CD8-positive, alpha-beta memory T cell (primary cell): ENCODE data around the gene RNF123. TPM values are rescaled to one million over a fixed set of nuclear protein-coding genes. Genes with fewer than 3 reads are reported as not detected.

Experiments used
- CTCF ChIA-PET: fragments of 350-600 bp; sonication (Branson Sonifier 250); formaldehyde crosslinking; loops from one replicate; lab custom pipeline; 2021; ENCODE audit warnings: antibody characterized with exemption; lab: Charles Lee
- POLR2A ChIA-PET: fragments of 350-600 bp; sonication (Branson Sonifier 250); formaldehyde crosslinking; loops from one replicate; lab custom pipeline; 2021; ENCODE audit warnings: antibody characterized with exemption; lab: Charles Lee
- DNase-seq, 5 donors: peaks; one replicate each; pipeline versions ENCODE4 v3.0.0 to v3.0.0-alpha.2; 2020 to 2022; ENCODE audit warnings: mixed read lengths in 1 of 5
- H3K27ac ChIP-seq: one replicate; pipeline ENCODE4 v1.7.0; 2013; ENCODE audit warnings: low read depth, mild to moderate bottlenecking, low read length, moderate library complexity
- H3K27me3 ChIP-seq: 2 replicates; pipeline ENCODE4 v1.7.0; 2013; ENCODE audit warnings: low read length, mild to moderate bottlenecking; ENCODE audit not compliant: insufficient read depth, poor library complexity, severe bottlenecking
- H3K36me3 ChIP-seq: 2 replicates; pipeline ENCODE4 v1.7.0; 2013; ENCODE audit warnings: mild to moderate bottlenecking, low read length, moderate library complexity; ENCODE audit not compliant: insufficient read depth
- H3K4me1 ChIP-seq: 2 replicates; pipeline ENCODE4 v1.7.0; 2013; ENCODE audit warnings: mild to moderate bottlenecking, low read length, moderate library complexity; ENCODE audit not compliant: insufficient read depth
- H3K4me3 ChIP-seq: 2 replicates; pipeline ENCODE4 v1.7.0; 2013; ENCODE audit warnings: mild to moderate bottlenecking, low read length
- H3K9me3 ChIP-seq: 2 replicates; pipeline ENCODE4 v1.7.0; 2013; ENCODE audit warnings: mild to moderate bottlenecking, low read length
- H3K27ac Mint-ChIP-seq, 8 donors: one replicate each; pipeline ENCODE4 v1.8.0; 2020 to 2021; ENCODE audit warnings: mixed read lengths in 8 of 8, mild to moderate bottlenecking in 6 of 8, inconsistent platforms in 3 of 8, moderate library complexity in 3 of 8
- H3K27me3 Mint-ChIP-seq, 2 donors: one replicate each; pipeline ENCODE4 v1.8.0; 2020 to 2021; ENCODE audit warnings: mixed read lengths in 2 of 2, mild to moderate bottlenecking in 1 of 2, moderate library complexity in 1 of 2
- H3K36me3 Mint-ChIP-seq, 3 donors: one replicate each; pipeline ENCODE4 v1.8.0; 2020 to 2021; ENCODE audit warnings: mixed read lengths in 3 of 3, inconsistent platforms in 1 of 3, mild to moderate bottlenecking in 1 of 3
- H3K4me1 Mint-ChIP-seq, 3 donors: one replicate each; pipeline ENCODE4 v1.8.0; 2020 to 2021; ENCODE audit warnings: mixed read lengths in 3 of 3, inconsistent platforms in 1 of 3, mild to moderate bottlenecking in 1 of 3
- H3K4me3 Mint-ChIP-seq, 7 donors: one replicate each; pipeline ENCODE4 v1.8.0; 2020 to 2021; ENCODE audit warnings: mixed read lengths in 7 of 7, mild to moderate bottlenecking in 6 of 7, moderate library complexity in 4 of 7, inconsistent platforms in 2 of 7
- H3K9me3 Mint-ChIP-seq, 5 donors: one replicate each; pipeline ENCODE4 v1.8.0; 2020 to 2022; ENCODE audit warnings: mixed read lengths in 5 of 5, mild to moderate bottlenecking in 3 of 5, moderate library complexity in 2 of 5, inconsistent platforms in 1 of 5
- polyA plus RNA-seq: library from polyadenylated mRNA; unstranded; fragments of 300-500 nt; fragmentation: Illumina TruSeq; gene quantifications from one replicate; pipeline ENCODE4 v1.2.3, GENCODE V29; 2021
- total RNA-seq, 2 experiments: library from RNA; stranded (reverse); gene quantifications; one replicate each; pipeline ENCODE4 v1.2.3, GENCODE V29; 2021

Gene RNF123
- total and polyA plus RNA-seq, 3 experiments from 2014 or later = 20.7 to 43.7 (median 38.8) TPM

- peaks cover 0 to 4% of the 10 kb centered on the region in 2 donors for H3K27me3 Mint-ChIP-seq
- Histone ChIP-seq H3K4me3 (no peak overlapping the region), H3K27ac (no peak overlapping the region), H3K36me3 (peaks cover under 1% of the 10 kb centered on the region), H3K9me3 (no peaks in the 10 kb centered on the region), H3K4me1 (peaks cover 21% of the 10 kb centered on the region), H3K27me3 (no peaks in the 10 kb centered on the region)
- H3K27ac Mint-ChIP-seq = peak overlapping the region in 4 of 8 donors; percentile 29 to 98 (median 73)
- peak overlapping the region in 1 of 7 donors; percentile 58 for H3K4me3 Mint-ChIP-seq
- ChIA-PET POLR2A (interaction anchor here (0.6 kb wide), 1 partner anchor 1012 kb away, joined by 4 read pairs; no protein-coding TSS in a partner anchor), CTCF (no interaction called here)
- no peaks in the 10 kb centered on the region for H3K9me3 Mint-ChIP-seq
- H3K4me1 Mint-ChIP-seq = peaks cover 14 to 26% (median 18%) of the 10 kb centered on the region in 3 donors
- peaks cover 0 to 63% (median 1%) of the 10 kb centered on the region in 3 donors for H3K36me3 Mint-ChIP-seq
- no peak for DNase-seq
These were observed 36.7 kb downstream of the RNF123 start for GRCh38 chr3:49725906-49726681.

GRCh38 chr3:49727154-49727923, 38.0 kb downstream of the RNF123 start:
- H3K36me3 ChIP-seq = peaks cover 10% of the 10 kb centered on the region
- ChIA-PET POLR2A (no interaction called here), CTCF (no interaction called here)
- peaks cover 0 to 4% of the 10 kb centered on the region in 2 donors for H3K27me3 Mint-ChIP-seq
- peaks cover 19% of the 10 kb centered on the region for H3K4me1 ChIP-seq
- H3K4me3 Mint-ChIP-seq = no peak overlapping the region
- H3K27ac Mint-ChIP-seq = peak overlapping the region in 1 of 8 donors; percentile 85
- no peak overlapping the region for H3K4me3 ChIP-seq
- no peaks in the 10 kb centered on the region for H3K27me3 ChIP-seq
- no peaks in the 10 kb centered on the region for H3K9me3 ChIP-seq
- no peak overlapping the region for H3K27ac ChIP-seq
- H3K4me1 Mint-ChIP-seq = peaks cover 12 to 21% (median 18%) of the 10 kb centered on the region in 3 donors
- no peak for DNase-seq
- H3K36me3 Mint-ChIP-seq = peaks cover 0 to 65% (median 5%) of the 10 kb centered on the region in 3 donors
- no peaks in the 10 kb centered on the region for H3K9me3 Mint-ChIP-seq

- ChIA-PET CTCF (interaction anchor here (0.7 kb wide), 1 partner anchor 9 kb away, joined by 3 read pairs; no protein-coding TSS in a partner anchor), POLR2A (no interaction called here)
- H3K27ac ChIP-seq = no peak overlapping the region
- H3K9me3 ChIP-seq = no peaks in the 10 kb centered on the region
- peaks cover 16% of the 10 kb centered on the region for H3K36me3 ChIP-seq
- peaks cover 0 to 66% (median 5%) of the 10 kb centered on the region in 3 donors for H3K36me3 Mint-ChIP-seq
- no peak for DNase-seq
- peaks cover 13% of the 10 kb centered on the region for H3K4me1 ChIP-seq
- H3K27ac Mint-ChIP-seq = peak overlapping the region in 1 of 8 donors; percentile 85
- no peak overlapping the region for H3K4me3 ChIP-seq
- peaks cover 0 to 4% of the 10 kb centered on the region in 2 donors for H3K27me3 Mint-ChIP-seq
- peaks cover 8 to 15% (median 12%) of the 10 kb centered on the region in 3 donors for H3K4me1 Mint-ChIP-seq
- no peak overlapping the region for H3K4me3 Mint-ChIP-seq
- no peaks in the 10 kb centered on the region for H3K9me3 Mint-ChIP-seq
- no peaks in the 10 kb centered on the region for H3K27me3 ChIP-seq
These were observed 38.6 kb downstream of the RNF123 start for GRCh38 chr3:49727924-49728361.

- ChIA-PET POLR2A (no interaction called here), CTCF (interaction anchor here (1.2 to 1.6 kb wide), 2 partner anchors 11 to 12 kb away, joined by 4 read pairs; no protein-coding TSS in a partner anchor)
- DNase-seq = no peak
- Histone ChIP-seq H3K4me1 (no peaks in the 10 kb centered on the region), H3K27ac (no peak overlapping the region), H3K4me3 (no peak overlapping the region), H3K27me3 (no peaks in the 10 kb centered on the region), H3K9me3 (no peaks in the 10 kb centered on the region), H3K36me3 (peaks cover 18% of the 10 kb centered on the region)
- no peaks in the 10 kb centered on the region for H3K9me3 Mint-ChIP-seq
- no peaks in the 10 kb centered on the region for H3K4me1 Mint-ChIP-seq
- no peak overlapping the region for H3K4me3 Mint-ChIP-seq
- peak overlapping the region in 1 of 8 donors; percentile 29 for H3K27ac Mint-ChIP-seq
- peaks cover 0 to 2% of the 10 kb centered on the region in 2 donors for H3K27me3 Mint-ChIP-seq
- peaks cover 0 to 75% (median 5%) of the 10 kb centered on the region in 3 donors for H3K36me3 Mint-ChIP-seq
These were observed 40.7 kb downstream of the RNF123 start for GRCh38 chr3:49729966-49730609.

GRCh38 chr3:49732597-49732996, 43.2 kb downstream of the RNF123 start:
- POLR2A ChIA-PET = no interaction called here
- H3K36me3 Mint-ChIP-seq = peaks cover 3 to 78% (median 10%) of the 10 kb centered on the region in 3 donors
- H3K36me3 ChIP-seq = peaks cover 25% of the 10 kb centered on the region

GRCh38 chr3:49733551-49733950, 44.2 kb downstream of the RNF123 start:
- Histone ChIP-seq H3K4me3 (no peak overlapping the region), H3K27ac (no peak overlapping the region), H3K9me3 (no peaks in the 10 kb centered on the region), H3K36me3 (peaks cover 28% of the 10 kb centered on the region), H3K4me1 (no peaks in the 10 kb centered on the region), H3K27me3 (no peaks in the 10 kb centered on the region)
- ChIA-PET CTCF (no interaction called here), POLR2A (no interaction called here)
- no peak overlapping the region for H3K4me3 Mint-ChIP-seq
- peaks cover 0 to under 1% (median under 1%) of the 10 kb centered on the region in 3 donors for H3K4me1 Mint-ChIP-seq
- H3K36me3 Mint-ChIP-seq = peaks cover 3 to 78% (median 11%) of the 10 kb centered on the region in 3 donors
- DNase-seq = no peak
- peaks cover 0 to 2% of the 10 kb centered on the region in 2 donors for H3K27me3 Mint-ChIP-seq
- no peaks in the 10 kb centered on the region for H3K9me3 Mint-ChIP-seq
- no peak overlapping the region for H3K27ac Mint-ChIP-seq

More at GRCh38 chr3:49732597-49732996, 43.2 kb downstream of the RNF123 start:
- CTCF ChIA-PET = no interaction called here
- Histone ChIP-seq H3K27me3 (no peaks in the 10 kb centered on the region), H3K9me3 (no peaks in the 10 kb centered on the region), H3K27ac (no peak overlapping the region), H3K4me3 (no peak overlapping the region), H3K4me1 (no peaks in the 10 kb centered on the region)
- Mint-ChIP-seq H3K27me3 (peaks cover 0 to 2% of the 10 kb centered on the region in 2 donors), H3K27ac (no peak overlapping the region), H3K4me3 (no peak overlapping the region), H3K4me1 (no peaks in the 10 kb centered on the region), H3K9me3 (no peaks in the 10 kb centered on the region)
- DNase-seq = no peak

GRCh38 chr3:49734752-49735151, 45.4 kb downstream of the RNF123 start:
- Mint-ChIP-seq H3K9me3 (no peaks in the 10 kb centered on the region), H3K36me3 (peaks cover 3 to 79% (median 13%) of the 10 kb centered on the region in 3 donors), H3K27ac (peak overlapping the region in 1 of 8 donors; percentile 81), H3K4me1 (peaks cover 0 to 3% (median 2%) of the 10 kb centered on the region in 3 donors), H3K4me3 (no peak overlapping the region), H3K27me3 (no peaks in the 10 kb centered on the region)
- Histone ChIP-seq H3K36me3 (peaks cover 28% of the 10 kb centered on the region), H3K27ac (no peak overlapping the region), H3K4me3 (no peak overlapping the region), H3K27me3 (no peaks in the 10 kb centered on the region), H3K9me3 (no peaks in the 10 kb centered on the region), H3K4me1 (no peaks in the 10 kb centered on the region)
- ChIA-PET POLR2A (no interaction called here), CTCF (no interaction called here)
- no peak for DNase-seq
